Measurements from ENCODE around the gene ISG20.
"Not testable (repeated sequence)": the region's sequence is repeated elsewhere in the genome, so short reads cannot be mapped to it uniquely, and the experiment has no call there.

The ISG20 gene

GRCh38 chr15:88637841-88638625, 783 bp upstream of the ISG20 start:
- no peak for DNase-seq

DNA sequence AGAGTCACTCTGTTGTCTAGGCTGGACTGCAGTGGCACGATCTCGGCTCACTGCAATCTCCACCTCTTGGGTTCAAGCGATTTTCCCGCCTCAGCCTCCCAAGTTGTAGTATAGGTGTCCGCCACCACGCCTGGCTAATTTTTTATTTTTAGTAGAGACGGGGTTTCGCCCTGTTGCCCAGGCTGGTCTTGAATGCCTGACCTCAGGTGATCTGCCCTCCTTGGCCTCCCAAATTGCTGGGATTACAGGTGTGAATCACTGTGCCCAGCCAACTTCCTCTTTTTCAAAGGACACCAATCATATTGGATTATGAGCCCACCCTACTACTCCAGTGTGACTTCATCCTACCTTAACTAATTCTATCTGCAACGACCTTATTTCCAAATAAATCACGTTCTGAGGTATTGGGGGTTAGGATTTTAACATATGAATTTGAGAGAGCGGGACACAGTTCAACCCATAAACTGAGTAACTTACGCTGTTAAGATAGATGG, 3.2 kb downstream of the ISG20 start:
- DNase-seq, result no peak

GRCh38 chr15:88642514-88642913, 3.7 kb downstream of the ISG20 start:
- not testable (repeated sequence) for DNase-seq

DNA sequence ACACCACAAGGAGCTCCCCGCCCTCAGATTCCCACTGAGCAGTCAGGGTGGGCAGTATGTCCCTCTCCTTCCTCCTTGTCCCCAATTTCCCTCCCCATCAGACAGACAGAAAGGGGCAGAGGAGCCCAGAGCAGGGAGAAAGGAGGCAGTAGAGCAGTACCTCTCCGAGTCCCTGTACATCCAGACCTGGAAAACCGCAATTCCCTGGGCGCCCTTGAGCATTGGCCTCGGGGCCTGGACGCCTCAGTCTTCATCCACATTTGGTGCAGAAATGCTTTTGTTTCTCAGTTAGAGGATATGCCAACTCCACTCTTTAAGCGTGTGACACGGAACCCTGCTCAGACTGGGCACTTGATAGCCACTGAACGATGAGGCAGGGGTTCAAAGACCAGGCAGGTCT, 5.9 kb downstream of the ISG20 start:
- DNase-seq, result no peak

GRCh38 chr15:88645171-88646087, 6.6 kb downstream of the ISG20 start:
- DNase-seq, result no peak

DNA sequence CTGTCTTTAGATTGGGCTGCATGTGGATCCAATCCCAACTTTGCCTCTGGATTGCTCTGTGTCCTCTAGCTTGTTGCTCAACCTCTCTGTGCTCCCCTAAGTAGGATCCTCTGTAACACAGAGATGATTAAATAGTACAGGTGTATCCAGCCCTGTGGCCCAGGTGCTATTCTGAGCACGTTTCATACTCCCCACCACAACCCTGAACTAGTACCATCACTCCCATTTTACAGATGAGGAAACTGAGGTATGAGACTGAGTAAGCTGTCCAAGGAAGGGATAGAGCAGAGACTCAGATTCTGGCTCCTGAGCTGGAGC, 7.2 kb downstream of the ISG20 start:
- no peak for DNase-seq

DNA sequence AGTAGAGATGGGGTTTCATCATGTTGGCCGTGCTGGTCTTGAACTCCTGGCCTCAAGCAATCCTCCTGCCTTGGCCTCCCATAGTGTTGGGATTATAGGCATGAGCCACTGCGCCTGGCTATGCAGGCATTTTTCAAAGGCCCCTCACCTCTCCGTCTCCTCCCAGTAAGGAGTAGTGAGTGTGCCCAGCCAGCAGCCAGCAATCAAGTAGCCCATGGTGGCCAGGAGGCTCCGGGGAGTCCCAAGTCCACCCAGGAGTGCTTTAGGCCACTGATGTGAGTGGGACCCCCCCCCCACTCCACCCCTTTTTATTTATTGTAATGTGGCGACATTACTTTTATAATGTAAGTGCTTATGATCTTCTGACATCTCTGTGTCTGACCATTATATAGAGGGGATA, 8.1 kb downstream of the ISG20 start:
- no peak for DNase-seq

- peak; percentile 4 for DNase-seq
These were observed 8.7 kb downstream of the ISG20 start for GRCh38 chr15:88647351-88648105.

DNA sequence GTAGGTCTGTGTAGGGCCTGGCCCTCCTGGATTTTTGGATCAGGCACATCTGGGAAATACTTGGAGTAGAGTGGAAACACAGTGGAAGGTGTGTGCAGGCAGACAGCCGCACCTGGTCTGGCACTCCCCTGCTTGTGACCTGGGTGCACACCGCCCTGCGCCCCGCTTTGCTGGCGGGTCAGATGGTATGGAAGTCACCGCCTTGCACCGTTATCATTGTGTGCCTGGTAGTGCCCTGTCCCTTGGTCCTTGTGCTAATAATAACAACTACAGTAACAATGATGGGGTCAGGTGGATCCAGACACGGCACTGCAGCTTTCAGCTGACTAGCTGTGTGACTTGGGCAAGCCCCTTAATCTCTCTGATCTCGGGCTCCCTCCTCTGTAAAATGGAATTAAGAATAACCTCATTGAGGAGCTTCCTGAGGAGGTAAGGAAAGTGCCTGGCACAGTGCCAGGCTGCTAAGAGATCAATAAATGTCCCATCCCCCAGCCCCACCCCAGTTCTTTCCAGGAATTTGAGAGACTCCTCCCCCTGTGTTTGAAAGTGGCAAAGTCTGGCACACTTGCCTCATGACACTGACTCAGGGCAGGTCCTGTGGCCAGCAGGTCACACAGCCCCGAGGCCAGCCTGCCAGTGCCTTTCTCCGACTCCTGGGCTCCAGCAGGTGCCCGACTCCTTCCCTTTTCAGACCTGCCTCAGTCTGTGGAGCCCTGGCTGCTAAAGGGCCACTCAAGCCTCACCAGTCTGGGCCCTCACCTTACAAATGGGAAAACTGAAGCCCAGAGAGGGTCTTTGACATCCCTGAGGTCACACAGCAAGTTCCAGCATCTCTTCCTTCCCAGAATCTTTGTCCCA, 9.8 kb downstream of the ISG20 start:
- DNase-seq, result no peak

DNA sequence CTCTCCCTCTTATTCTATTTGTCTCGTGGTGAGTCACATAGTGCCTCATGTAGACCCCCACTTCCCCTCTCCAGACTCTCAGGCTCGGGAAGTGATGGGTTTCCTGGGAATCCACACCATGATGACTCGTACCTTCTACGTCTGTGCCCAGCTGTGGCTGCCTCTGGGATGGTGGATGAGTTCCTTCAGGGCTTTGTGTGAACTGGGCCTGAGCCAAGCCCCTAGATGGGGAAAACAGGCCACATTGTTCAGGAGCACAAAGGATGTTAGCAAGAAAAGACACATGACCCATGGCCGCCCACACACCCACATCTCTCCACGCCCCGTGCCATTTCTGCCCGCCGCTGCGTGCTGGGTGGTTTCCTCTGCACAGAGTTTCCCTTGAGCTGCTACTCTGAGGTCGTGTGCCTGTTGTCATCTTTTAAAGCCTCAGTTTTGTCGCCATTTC, 10.5 kb downstream of the ISG20 start:
- no peak for DNase-seq

- DNase-seq, result no peak
These were observed 11.1 kb downstream of the ISG20 start for GRCh38 chr15:88649753-88650551.

- no peak for DNase-seq
These were observed 11.7 kb downstream of the ISG20 start for GRCh38 chr15:88650556-88650955.

DNA sequence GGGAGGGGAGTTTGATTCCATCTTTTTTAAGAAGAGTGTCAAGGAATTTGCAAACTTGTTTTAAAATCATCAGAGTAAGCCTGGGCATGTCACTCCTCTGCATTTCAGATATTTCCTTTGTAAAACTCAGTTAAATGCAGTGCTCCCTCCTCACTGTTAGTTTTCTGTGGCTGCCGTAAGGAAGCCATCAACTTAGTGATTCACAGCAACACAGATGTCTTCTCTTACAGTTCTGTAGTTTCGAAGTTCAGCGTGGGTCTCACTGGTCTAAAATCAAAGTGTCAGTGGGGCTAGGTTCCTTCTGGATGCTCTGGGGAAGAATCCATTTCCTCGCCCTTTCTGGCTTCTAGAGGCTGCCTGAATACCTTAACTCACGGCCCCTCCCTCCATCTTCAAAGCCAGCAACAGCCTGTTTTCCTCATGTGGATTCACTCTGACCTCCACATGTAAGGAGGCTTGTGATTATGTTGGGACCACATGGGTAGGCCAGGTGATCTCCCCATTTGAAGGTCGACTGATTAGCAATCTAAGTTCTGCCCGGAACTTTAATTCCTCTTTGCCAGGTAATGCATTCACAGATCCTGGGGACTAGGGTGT, 12.4 kb downstream of the ISG20 start:
- DNase-seq, result no peak

GRCh38 chr15:88651971-88652370, 13.2 kb downstream of the ISG20 start:
- DNase-seq, result no peak

GRCh38 chr15:88652456-88653199, 13.8 kb downstream of the ISG20 start:
- peak; percentile 34 for DNase-seq

DNA sequence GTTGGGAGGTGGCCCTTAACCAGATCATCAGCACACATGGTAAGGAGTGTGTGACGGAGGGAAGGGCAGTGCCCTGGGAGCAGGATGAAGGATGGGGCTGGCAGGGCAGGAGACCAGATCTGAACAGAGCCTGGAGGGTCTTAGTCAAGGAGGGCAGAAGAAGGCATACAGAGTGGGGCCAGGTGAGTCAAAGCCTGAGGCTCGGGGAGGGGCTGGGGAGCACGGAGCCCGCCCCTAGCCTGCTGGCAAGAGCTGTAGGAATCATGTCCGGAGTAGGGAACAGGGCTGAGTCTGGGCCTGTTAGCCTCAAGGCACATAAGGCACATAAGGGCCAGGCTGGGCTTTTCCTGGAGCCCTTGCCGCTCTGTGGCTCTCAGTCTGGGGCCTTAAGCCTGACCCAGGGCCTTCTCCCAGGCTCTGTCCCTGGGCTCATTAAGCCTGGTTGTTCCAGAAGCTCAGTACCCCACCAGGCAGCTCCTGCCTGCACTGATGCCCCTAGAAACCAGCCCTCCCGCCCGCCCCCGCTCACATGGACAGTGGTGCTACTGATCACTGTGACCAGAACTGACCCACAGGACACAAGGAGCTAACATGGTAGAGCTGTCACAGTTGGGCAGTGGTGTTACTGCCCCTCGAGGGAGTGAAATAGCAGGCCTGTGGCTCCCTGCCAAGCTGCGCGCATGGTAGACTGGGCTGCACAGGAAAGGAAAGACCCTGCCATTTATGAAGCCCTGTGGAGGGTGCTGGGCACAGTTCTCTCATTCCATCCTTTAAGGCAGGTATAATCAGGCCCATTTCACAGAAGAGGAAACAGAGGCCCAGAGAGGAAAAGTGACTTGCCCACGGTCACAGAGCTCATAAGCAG, 14.6 kb downstream of the ISG20 start:
- no peak for DNase-seq

- DNase-seq, result no peak
These were observed 15.8 kb downstream of the ISG20 start for GRCh38 chr15:88654430-88655102.

DNA sequence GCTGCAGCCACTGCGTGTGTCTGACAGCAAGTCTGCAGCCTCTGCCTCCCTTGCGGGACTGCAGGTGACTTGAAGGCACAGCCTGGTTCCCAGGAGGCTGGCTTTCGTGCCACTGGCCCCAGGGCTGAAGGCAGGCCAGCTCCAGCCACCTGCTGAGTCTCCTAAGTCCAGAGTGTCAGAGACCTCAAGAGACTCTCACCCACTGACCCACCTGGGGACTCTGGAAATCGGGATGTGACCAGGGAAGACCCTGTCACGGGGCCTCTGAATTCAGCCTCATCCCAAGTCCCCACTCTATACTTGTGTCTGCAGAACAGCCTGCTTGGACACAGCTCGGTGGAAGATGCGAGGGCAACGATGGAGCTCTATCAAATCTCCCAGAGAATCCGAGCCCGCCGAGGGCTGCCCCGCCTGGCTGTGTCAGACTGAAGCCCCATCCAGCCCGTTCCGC, 16.3 kb downstream of the ISG20 start:
- DNase-seq, result no peak
